Measurements from ENCODE around the gene RAB11FIP4.

The RAB11FIP4 gene

GRCh38 chr17:31570951-31571892 lies 179.7 kb downstream of the RAB11FIP4 start:
- Mint-ChIP-seq H3K36me3 (ENCODE audit: low read depth) (no peaks in the 10 kb centered on the region), H3K27me3 (no peaks in the 10 kb centered on the region), H3K4me1 (ENCODE audit: low read depth) (no peaks in the 10 kb centered on the region), H3K27ac (no peak overlapping the region), H3K9me3 (no peaks in the 10 kb centered on the region), H3K4me3 (no peak overlapping the region)
- no peak for DNase-seq

DNA sequence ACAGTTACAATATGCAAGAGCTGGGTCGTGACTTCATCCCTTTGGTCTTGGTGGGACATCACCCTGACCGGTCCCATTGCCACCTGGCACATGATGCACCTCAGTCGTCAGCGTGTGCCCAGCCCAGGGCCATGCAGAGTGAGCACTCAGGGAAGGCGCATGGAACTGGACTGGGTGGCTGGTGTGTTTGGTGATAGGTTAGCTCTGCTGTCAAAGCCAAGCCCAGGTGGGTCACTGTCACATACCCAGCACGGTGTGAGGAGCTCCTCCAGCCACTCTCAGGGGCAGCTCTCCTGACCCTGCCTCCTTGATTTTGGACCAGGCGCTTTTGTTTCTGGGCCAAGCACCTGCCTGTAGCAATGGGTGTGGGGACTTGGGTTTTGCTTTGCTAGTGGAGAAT lies 180.9 kb downstream of the RAB11FIP4 start:
- no peak for DNase-seq
- Mint-ChIP-seq H3K4me3 (no peak overlapping the region), H3K36me3 (ENCODE audit: low read depth) (no peaks in the 10 kb centered on the region), H3K9me3 (no peaks in the 10 kb centered on the region), H3K27ac (no peak overlapping the region), H3K27me3 (no peaks in the 10 kb centered on the region), H3K4me1 (ENCODE audit: low read depth) (no peaks in the 10 kb centered on the region)

DNA sequence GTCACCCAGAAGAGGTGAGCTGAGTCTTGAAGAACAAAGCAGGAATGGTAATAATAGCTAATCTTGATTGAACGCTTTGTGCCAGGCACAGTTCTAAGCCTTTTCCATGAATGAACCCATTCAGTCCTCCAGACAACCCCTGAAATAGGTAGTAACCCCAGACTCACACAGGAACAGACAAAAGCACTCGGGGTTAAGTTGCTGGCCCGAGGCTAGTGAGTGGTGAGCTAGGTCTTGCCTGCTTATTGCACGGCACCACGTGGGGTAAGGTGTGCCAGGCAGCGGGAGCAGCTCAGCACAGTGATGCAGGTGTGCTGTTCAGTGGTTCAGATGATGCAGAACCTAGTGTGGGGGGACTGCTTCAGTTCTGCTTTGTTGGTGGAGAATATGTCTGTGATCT lies 181.6 kb downstream of the RAB11FIP4 start:
- no peak overlapping the region for H3K4me3 Mint-ChIP-seq
- H3K36me3 Mint-ChIP-seq (ENCODE audit: low read depth), result no peaks in the 10 kb centered on the region
- no peaks in the 10 kb centered on the region for H3K9me3 Mint-ChIP-seq
- no peak overlapping the region for H3K27ac Mint-ChIP-seq
- H3K27me3 Mint-ChIP-seq, result no peaks in the 10 kb centered on the region
- H3K4me1 Mint-ChIP-seq (ENCODE audit: low read depth), result no peaks in the 10 kb centered on the region
- no peak for DNase-seq

DNA sequence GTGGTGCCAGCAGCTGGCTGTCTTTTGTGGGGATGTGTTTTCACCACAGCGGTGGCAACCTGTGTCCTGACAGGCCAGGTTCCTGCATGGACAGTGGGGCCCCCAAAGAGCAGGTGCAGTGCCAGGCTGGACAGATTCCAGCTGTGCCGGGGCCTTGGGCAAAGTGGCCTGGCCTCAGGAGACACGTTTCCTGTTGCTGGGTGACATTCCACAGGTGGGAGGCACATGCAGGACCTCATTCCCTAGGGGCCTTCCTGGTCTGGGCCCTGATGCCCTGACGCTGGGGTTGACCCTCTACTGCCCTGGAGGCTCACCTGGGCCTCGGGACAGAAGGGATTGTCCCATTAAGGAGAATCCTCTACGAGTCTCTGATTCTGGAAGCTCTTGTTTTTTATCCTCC lies 182.4 kb downstream of the RAB11FIP4 start:
- no peak overlapping the region for H3K4me3 Mint-ChIP-seq
- H3K9me3 Mint-ChIP-seq, result no peaks in the 10 kb centered on the region
- no peak for DNase-seq
- H3K27me3 Mint-ChIP-seq, result no peaks in the 10 kb centered on the region
- no peaks in the 10 kb centered on the region for H3K36me3 Mint-ChIP-seq (ENCODE audit: low read depth)
- H3K27ac Mint-ChIP-seq, result no peak overlapping the region
- no peaks in the 10 kb centered on the region for H3K4me1 Mint-ChIP-seq (ENCODE audit: low read depth)

- Mint-ChIP-seq H3K4me3 (no peak overlapping the region), H3K4me1 (ENCODE audit: low read depth) (no peaks in the 10 kb centered on the region), H3K9me3 (no peaks in the 10 kb centered on the region), H3K27me3 (no peaks in the 10 kb centered on the region), H3K27ac (no peak overlapping the region), H3K36me3 (ENCODE audit: low read depth) (no peaks in the 10 kb centered on the region)
- DNase-seq, result no peak
Observed at GRCh38 chr17:31574458-31574857, 183.0 kb downstream of the RAB11FIP4 start.

GRCh38 chr17:31575043-31575442 lies 183.6 kb downstream of the RAB11FIP4 start:
- H3K4me3 Mint-ChIP-seq, result no peak overlapping the region
- no peak for DNase-seq
- no peaks in the 10 kb centered on the region for H3K4me1 Mint-ChIP-seq (ENCODE audit: low read depth)
- no peaks in the 10 kb centered on the region for H3K27me3 Mint-ChIP-seq
- no peaks in the 10 kb centered on the region for H3K36me3 Mint-ChIP-seq (ENCODE audit: low read depth)
- H3K9me3 Mint-ChIP-seq, result no peaks in the 10 kb centered on the region
- H3K27ac Mint-ChIP-seq, result no peak overlapping the region

DNA sequence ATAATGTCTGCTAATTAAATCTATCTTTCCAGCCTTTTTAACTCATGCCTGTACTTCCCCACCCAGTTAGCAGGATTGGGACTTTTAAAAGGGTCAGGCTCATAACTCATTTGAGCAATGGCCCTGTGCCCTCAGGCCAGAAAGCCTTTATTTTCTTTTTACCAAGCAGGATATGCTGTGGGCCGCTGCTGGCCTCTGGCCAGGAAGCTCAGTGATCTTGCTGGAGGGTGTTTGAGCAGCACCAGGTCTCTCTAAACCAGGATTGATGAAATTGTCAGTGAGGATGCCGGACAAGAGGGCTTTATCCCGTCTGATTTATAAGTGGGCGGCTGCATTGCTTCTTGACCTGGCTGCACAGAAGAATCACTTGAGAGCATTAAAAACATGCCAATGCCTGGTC lies 187.8 kb downstream of the RAB11FIP4 start:
- no peak for DNase-seq
- Mint-ChIP-seq H3K27me3 (no peaks in the 10 kb centered on the region), H3K27ac (no peak overlapping the region), H3K4me3 (no peak overlapping the region), H3K4me1 (ENCODE audit: low read depth) (peaks cover 8% of the 10 kb centered on the region), H3K36me3 (ENCODE audit: low read depth) (no peaks in the 10 kb centered on the region), H3K9me3 (no peaks in the 10 kb centered on the region)

GRCh38 chr17:31580316-31580705 lies 188.8 kb downstream of the RAB11FIP4 start:
- Mint-ChIP-seq H3K27ac (no peak overlapping the region), H3K36me3 (ENCODE audit: low read depth) (no peaks in the 10 kb centered on the region), H3K9me3 (no peaks in the 10 kb centered on the region), H3K27me3 (no peaks in the 10 kb centered on the region), H3K4me1 (ENCODE audit: low read depth) (peaks cover 8% of the 10 kb centered on the region), H3K4me3 (no peak overlapping the region)
- DNase-seq, result no peak

DNA sequence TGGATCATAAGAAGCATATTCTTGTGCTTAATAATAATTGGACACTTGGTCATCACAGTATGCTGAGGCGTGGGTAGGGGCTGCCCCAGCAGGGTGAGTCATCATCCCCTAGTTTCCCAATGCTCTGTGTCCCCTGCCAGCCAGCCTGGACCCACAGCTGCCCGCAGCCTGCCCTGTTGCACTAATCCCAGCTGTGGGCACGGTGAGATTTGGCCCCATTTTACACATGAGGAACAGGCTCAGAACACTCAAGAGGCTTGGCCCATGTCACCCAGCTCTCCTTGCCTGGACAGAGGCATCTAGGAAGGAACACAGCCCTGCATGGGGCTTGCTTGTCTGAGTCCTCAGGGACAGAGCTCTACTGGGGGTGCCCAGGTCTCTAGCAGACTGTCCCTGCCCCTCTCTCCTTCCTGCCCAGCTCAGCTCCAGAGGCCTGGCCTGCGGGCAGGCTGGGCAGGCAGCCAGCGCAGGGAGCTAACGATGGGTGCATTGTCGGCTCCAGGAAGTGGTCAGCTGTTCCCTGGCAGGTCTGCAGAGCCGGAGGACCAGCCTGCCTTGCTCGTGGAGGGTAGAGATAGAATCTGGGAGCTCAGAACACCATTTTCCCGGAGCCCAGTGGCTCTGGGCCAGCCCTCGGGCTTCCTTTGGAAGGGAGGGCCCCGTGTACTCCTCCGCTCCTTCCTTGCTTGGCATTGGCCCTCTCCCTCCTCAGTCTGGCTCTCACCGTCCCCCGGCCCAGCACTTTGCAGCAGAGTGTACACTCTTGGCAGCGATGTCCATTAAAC lies 189.4 kb downstream of the RAB11FIP4 start:
- Mint-ChIP-seq H3K27ac (no peak overlapping the region), H3K9me3 (no peaks in the 10 kb centered on the region), H3K4me3 (no peak overlapping the region), H3K36me3 (ENCODE audit: low read depth) (no peaks in the 10 kb centered on the region), H3K4me1 (ENCODE audit: low read depth) (peaks cover 8% of the 10 kb centered on the region), H3K27me3 (no peaks in the 10 kb centered on the region)
- DNase-seq, result no peak

GRCh38 chr17:31581491-31581890 lies 190.0 kb downstream of the RAB11FIP4 start:
- Mint-ChIP-seq H3K4me3 (no peak overlapping the region), H3K9me3 (no peaks in the 10 kb centered on the region)

GRCh38 chr17:31582151-31582907 lies 190.9 kb downstream of the RAB11FIP4 start:
- no peak for DNase-seq
- Mint-ChIP-seq H3K9me3 (no peaks in the 10 kb centered on the region), H3K4me1 (ENCODE audit: low read depth) (peaks cover 8% of the 10 kb centered on the region), H3K27ac (no peak overlapping the region), H3K36me3 (ENCODE audit: low read depth) (no peaks in the 10 kb centered on the region), H3K27me3 (no peaks in the 10 kb centered on the region), H3K4me3 (no peak overlapping the region)

More at GRCh38 chr17:31581491-31581890, 190.0 kb downstream of the RAB11FIP4 start:
- no peak overlapping the region for H3K27ac Mint-ChIP-seq
- H3K36me3 Mint-ChIP-seq (ENCODE audit: low read depth), result no peaks in the 10 kb centered on the region
- peaks cover 8% of the 10 kb centered on the region for H3K4me1 Mint-ChIP-seq (ENCODE audit: low read depth)
- no peak for DNase-seq
- no peaks in the 10 kb centered on the region for H3K27me3 Mint-ChIP-seq

- H3K4me3 Mint-ChIP-seq, result no peak overlapping the region
- H3K9me3 Mint-ChIP-seq, result no peaks in the 10 kb centered on the region
- no peaks in the 10 kb centered on the region for H3K27me3 Mint-ChIP-seq
- no peaks in the 10 kb centered on the region for H3K36me3 Mint-ChIP-seq (ENCODE audit: low read depth)
- no peak for DNase-seq
- H3K4me1 Mint-ChIP-seq (ENCODE audit: low read depth), result peaks cover 8% of the 10 kb centered on the region
- no peak overlapping the region for H3K27ac Mint-ChIP-seq
Observed at GRCh38 chr17:31583772-31584356, 192.4 kb downstream of the RAB11FIP4 start.

- Mint-ChIP-seq H3K9me3 (no peaks in the 10 kb centered on the region), H3K36me3 (ENCODE audit: low read depth) (no peaks in the 10 kb centered on the region), H3K27ac (no peak overlapping the region), H3K4me1 (ENCODE audit: low read depth) (peaks cover 8% of the 10 kb centered on the region), H3K27me3 (no peaks in the 10 kb centered on the region), H3K4me3 (no peak overlapping the region)
- no peak for DNase-seq
Observed at GRCh38 chr17:31584438-31585279, 193.2 kb downstream of the RAB11FIP4 start.
